ENCODE measurements around the gene ALDH1A3.

ALDH1A3 gene

GRCh38 chr15:100885116-100885515 is 5.5 kb downstream of the ALDH1A3 start:
- DNase-seq, result no peak

- DNase-seq, result no peak
These were observed 6.2 kb downstream of the ALDH1A3 start for GRCh38 chr15:100885811-100886210.

GRCh38 chr15:100887211-100887913 is 7.7 kb downstream of the ALDH1A3 start:
- no peak for DNase-seq

- no peak for DNase-seq
These were observed 9.9 kb downstream of the ALDH1A3 start for GRCh38 chr15:100889385-100890050.

GRCh38 chr15:100890051-100890720 is 10.6 kb downstream of the ALDH1A3 start:
- no peak for DNase-seq

- no peak for DNase-seq
These were observed 11.2 kb downstream of the ALDH1A3 start for GRCh38 chr15:100890850-100891249.

- no peak for DNase-seq
These were observed 11.8 kb downstream of the ALDH1A3 start for GRCh38 chr15:100891307-100892012.

- no peak for DNase-seq
These were observed 12.4 kb downstream of the ALDH1A3 start for GRCh38 chr15:100892013-100892355.

- DNase-seq, result no peak
These were observed 13.8 kb downstream of the ALDH1A3 start for GRCh38 chr15:100893261-100893963.

- no peak for DNase-seq
These were observed 14.3 kb downstream of the ALDH1A3 start for GRCh38 chr15:100893964-100894295.

GRCh38 chr15:100895721-100896120 is 16.1 kb downstream of the ALDH1A3 start:
- DNase-seq, result no peak

- DNase-seq, result no peak
These were observed 17.9 kb downstream of the ALDH1A3 start for GRCh38 chr15:100897221-100898151.

GRCh38 chr15:100898152-100898490 is 18.5 kb downstream of the ALDH1A3 start:
- DNase-seq, result no peak

- DNase-seq, result no peak
These were observed 19.2 kb downstream of the ALDH1A3 start for GRCh38 chr15:100898661-100899462.

- no peak for DNase-seq
These were observed 20.0 kb downstream of the ALDH1A3 start for GRCh38 chr15:100899601-100900000.

GRCh38 chr15:100900136-100900794 is 20.6 kb downstream of the ALDH1A3 start:
- DNase-seq, result no peak

- DNase-seq, result no peak
These were observed 21.2 kb downstream of the ALDH1A3 start for GRCh38 chr15:100900795-100901169.

GRCh38 chr15:100901296-100901695 is 21.7 kb downstream of the ALDH1A3 start:
- DNase-seq, result no peak

GRCh38 chr15:100901702-100902435 is 22.2 kb downstream of the ALDH1A3 start:
- DNase-seq, result no peak
